ENCODE data around the gene CNTN5.

CNTN5 gene

GRCh38 chr11:99505316-99505715, 484.6 kb downstream of the CNTN5 start:
- 0 out of 2 replicates have a peak, but pooled peaks have one; percentile 7 for TF ChIP-seq ISL1 (CRISPR knock-in tag; IDR thresholded peaks at IDR 0.05)
- TF ChIP-seq PATZ1 (CRISPR knock-in tag; IDR thresholded peaks at IDR 0.05; ENCODE audit: borderline replicate concordance), result no peak
- no peak for TF ChIP-seq SNAI2 (CRISPR knock-in tag; IDR thresholded peaks at IDR 0.05)
- no peak for ATAC-seq

GRCh38 chr11:99505831-99506230, 485.1 kb downstream of the CNTN5 start:
- TF ChIP-seq SNAI2 (CRISPR knock-in tag; IDR thresholded peaks at IDR 0.05) (no peak), ZNF8 (CRISPR knock-in tag; IDR thresholded peaks at IDR 0.05) (no peak), CREB5 (CRISPR knock-in tag; IDR thresholded peaks at IDR 0.05; ENCODE audit: low read depth) (no peak), TCF4 (CRISPR knock-in tag; IDR thresholded peaks at IDR 0.05; ENCODE audit: borderline replicate concordance) (no peak), CSRNP3 (CRISPR knock-in tag; IDR thresholded peaks at IDR 0.05) (no peak), RARB (CRISPR knock-in tag; IDR thresholded peaks at IDR 0.05) (no peak), GLIS3 (CRISPR knock-in tag; IDR thresholded peaks at IDR 0.05) (no peak), TOX (CRISPR knock-in tag; IDR thresholded peaks at IDR 0.05; ENCODE audit: borderline replicate concordance) (no peak), BACH2 (CRISPR knock-in tag; IDR thresholded peaks at IDR 0.05; ENCODE audit: borderline replicate concordance) (no peak), ZNF70 (CRISPR knock-in tag; IDR thresholded peaks at IDR 0.05) (no peak), PATZ1 (CRISPR knock-in tag; IDR thresholded peaks at IDR 0.05; ENCODE audit: borderline replicate concordance) (no peak), ZFP3 (CRISPR knock-in tag; IDR thresholded peaks at IDR 0.05) (no peak), ISL1 (CRISPR knock-in tag; IDR thresholded peaks at IDR 0.05) (no peak), ESRRG (CRISPR knock-in tag; IDR thresholded peaks at IDR 0.05) (no peak), ZNF565 (CRISPR knock-in tag; conservative IDR thresholded peaks at IDR 0.05; ENCODE audit: low read depth) (no peak), OSR1 (CRISPR knock-in tag; IDR thresholded peaks at IDR 0.05) (no peak), PPARA (CRISPR knock-in tag; IDR thresholded peaks at IDR 0.05; ENCODE audit: borderline replicate concordance) (no peak), POU6F1 (CRISPR knock-in tag; IDR thresholded peaks at IDR 0.05; ENCODE audit: borderline replicate concordance, low read depth) (no peak), ZC3H10 (CRISPR knock-in tag; IDR thresholded peaks at IDR 0.05) (no peak)
- ATAC-seq, result no peak

- TF ChIP-seq GLIS3 (CRISPR knock-in tag; IDR thresholded peaks at IDR 0.05) (no peak), ZNF565 (CRISPR knock-in tag; conservative IDR thresholded peaks at IDR 0.05; ENCODE audit: low read depth) (no peak), SNAI2 (CRISPR knock-in tag; IDR thresholded peaks at IDR 0.05) (no peak), POU6F1 (CRISPR knock-in tag; IDR thresholded peaks at IDR 0.05; ENCODE audit: borderline replicate concordance, low read depth) (no peak), TCF4 (CRISPR knock-in tag; IDR thresholded peaks at IDR 0.05; ENCODE audit: borderline replicate concordance) (no peak), ZFP30 (CRISPR knock-in tag; IDR thresholded peaks at IDR 0.05) (no peak), PATZ1 (CRISPR knock-in tag; IDR thresholded peaks at IDR 0.05; ENCODE audit: borderline replicate concordance) (no peak), CREB5 (CRISPR knock-in tag; IDR thresholded peaks at IDR 0.05; ENCODE audit: low read depth) (no peak), ZNF70 (CRISPR knock-in tag; IDR thresholded peaks at IDR 0.05) (no peak), OSR1 (CRISPR knock-in tag; IDR thresholded peaks at IDR 0.05) (no peak), ISL1 (CRISPR knock-in tag; IDR thresholded peaks at IDR 0.05) (no peak), CSRNP3 (CRISPR knock-in tag; IDR thresholded peaks at IDR 0.05) (no peak), ARNTL (CRISPR knock-in tag; IDR thresholded peaks at IDR 0.05; ENCODE audit: borderline replicate concordance, low read depth) (no peak), ESRRG (CRISPR knock-in tag; IDR thresholded peaks at IDR 0.05) (no peak)
- ATAC-seq, result no peak
Measured at GRCh38 chr11:99509863-99510262, 489.1 kb downstream of the CNTN5 start.

Data from SK-N-SH treated with all-trans-retinoic acid at 6 μM for 48 hours (cell line).